PFSK-1 (cell line): ENCODE measurements around the gene REV3L.

Experiments used
- POLR2AphosphoS5 ChIP-seq: IDR thresholded peaks from 2 replicates; pipeline ENCODE4 v1.6.1; 2012; ENCODE audit warnings: low read depth, mild to moderate bottlenecking, control low read depth, low read length, moderate library complexity
- TAF1 ChIP-seq: IDR thresholded peaks from 2 replicates; pipeline ENCODE4 v1.6.1; 2012; ENCODE audit warnings: low read length, control low read depth, borderline replicate concordance; ENCODE audit not compliant: insufficient read depth

- TF ChIP-seq POLR2AphosphoS5, result no peak
- TF ChIP-seq TAF1, result no peak
Measured at GRCh38 chr6:111461860-111462259, 21.2 kb downstream of the REV3L start.
